Measurements from ENCODE around the gene DES. TPM values are rescaled to one million over a fixed set of nuclear protein-coding genes. Genes with fewer than 3 reads are reported as not detected.

DES gene
- total and polyA plus RNA-seq, 2 donors (not counting 1 experiment from before 2014, with no cell fraction given), result not detected

DNA sequence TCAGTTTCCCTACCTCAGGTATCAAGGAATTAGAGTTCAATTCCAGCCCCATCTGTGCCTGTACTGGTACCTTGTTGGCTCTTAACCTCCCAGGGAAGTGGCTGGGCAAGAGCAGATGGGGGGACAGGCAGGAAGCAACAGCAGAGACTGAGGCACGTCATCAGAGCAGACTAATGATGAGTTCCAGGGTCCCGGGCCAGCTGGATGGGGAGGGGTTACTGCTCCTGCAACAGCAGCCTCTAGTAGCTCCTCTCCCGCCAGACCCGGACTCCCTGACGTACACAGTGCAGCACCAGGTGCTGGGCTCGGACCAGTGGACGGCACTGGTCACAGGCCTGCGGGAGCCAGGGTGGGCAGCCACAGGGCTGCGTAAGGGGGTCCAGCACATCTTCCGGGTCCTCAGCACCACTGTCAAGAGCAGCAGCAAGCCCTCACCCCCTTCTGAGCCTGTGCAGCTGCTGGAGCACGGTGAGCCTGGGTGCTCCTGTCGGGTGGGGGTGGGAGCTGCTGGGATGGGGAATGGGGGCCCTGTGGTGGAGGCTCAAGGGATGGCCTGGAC is 54.5 kb downstream of the DES start:
- no peak overlapping the region for H2AFZ ChIP-seq (ENCODE audit: insufficient read depth, low read depth, low read length, poor library complexity, severe bottlenecking)
- CTCF ChIA-PET, result no interaction called here
- TF ChIP-seq, protein P1, sequence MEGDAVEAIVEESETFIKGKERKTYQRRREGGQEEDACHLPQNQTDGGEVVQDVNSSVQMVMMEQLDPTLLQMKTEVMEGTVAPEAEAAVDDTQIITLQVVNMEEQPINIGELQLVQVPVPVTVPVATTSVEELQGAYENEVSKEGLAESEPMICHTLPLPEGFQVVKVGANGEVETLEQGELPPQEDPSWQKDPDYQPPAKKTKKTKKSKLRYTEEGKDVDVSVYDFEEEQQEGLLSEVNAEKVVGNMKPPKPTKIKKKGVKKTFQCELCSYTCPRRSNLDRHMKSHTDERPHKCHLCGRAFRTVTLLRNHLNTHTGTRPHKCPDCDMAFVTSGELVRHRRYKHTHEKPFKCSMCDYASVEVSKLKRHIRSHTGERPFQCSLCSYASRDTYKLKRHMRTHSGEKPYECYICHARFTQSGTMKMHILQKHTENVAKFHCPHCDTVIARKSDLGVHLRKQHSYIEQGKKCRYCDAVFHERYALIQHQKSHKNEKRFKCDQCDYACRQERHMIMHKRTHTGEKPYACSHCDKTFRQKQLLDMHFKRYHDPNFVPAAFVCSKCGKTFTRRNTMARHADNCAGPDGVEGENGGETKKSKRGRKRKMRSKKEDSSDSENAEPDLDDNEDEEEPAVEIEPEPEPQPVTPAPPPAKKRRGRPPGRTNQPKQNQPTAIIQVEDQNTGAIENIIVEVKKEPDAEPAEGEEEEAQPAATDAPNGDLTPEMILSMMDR (IDR thresholded peaks at IDR 0.05), result no peak
- TF ChIP-seq EZH2 (IDR thresholded peaks at IDR 0.05; ENCODE audit: borderline replicate concordance, insufficient read depth, low read depth, low read length, poor library complexity, severe bottlenecking), result no peak
- no peaks in the 10 kb centered on the region for H3K79me2 ChIP-seq (ENCODE audit: control insufficient read depth, insufficient read depth, low read length)
- H3K9me3 Mint-ChIP-seq (ENCODE audit: insufficient read depth), result no peaks in the 10 kb centered on the region
- H3K4me1 Mint-ChIP-seq, result peaks cover 4% of the 10 kb centered on the region
- 95% methylated on average over 12 of the region's 12 CpGs for WGBS (ENCODE audit: insufficient coverage)
- no peak for DNase-seq
- peaks cover 0 to 3% (median 0%) of the 10 kb centered on the region in 3 donors for H3K9me3 ChIP-seq (ENCODE audit: control extremely low read depth in 1 of 3, control insufficient read depth in 2 of 3, insufficient read depth in 1 of 3, low read length in 2 of 3)
- intact Hi-C loops (cut with micrococcal nuclease), result no loop called here
- ATAC-seq (ENCODE audit: low read depth), result no peak
- POLR2A ChIA-PET, result no interaction called here
- no peak overlapping the region for H3K27ac Mint-ChIP-seq
- peaks cover 42% of the 10 kb centered on the region for H3K27me3 Mint-ChIP-seq
- H4K20me1 ChIP-seq (ENCODE audit: control insufficient read depth, insufficient read depth, low read length, poor library complexity, severe bottlenecking), result no peaks in the 10 kb centered on the region
- H3K4me3 Mint-ChIP-seq, result no peak overlapping the region
- H3K4me2 ChIP-seq (replicated peaks; ENCODE audit: low read depth, low read length, poor library complexity, severe bottlenecking), result no peak overlapping the region
- H3K9ac ChIP-seq (ENCODE audit: low read length), result no peak overlapping the region
- no peak overlapping the region for H3K4me3 ChIP-seq (ENCODE audit: control extremely low read depth in 1 of 5, extremely low read depth in 1 of 5, insufficient read depth in 1 of 5, low read depth in 2 of 5, low read length in 4 of 5)
- H3K4me1 ChIP-seq (ENCODE audit: control insufficient read depth in 2 of 2, insufficient read depth in 2 of 2, low read length in 2 of 2), result no peaks in the 10 kb centered on the region
- no peaks in the 10 kb centered on the region for H3K36me3 ChIP-seq (replicated peaks in 1 of 2; ENCODE audit: control extremely low read depth in 1 of 2, control insufficient read depth in 1 of 2, extremely low read depth in 1 of 2, insufficient read depth in 2 of 2, low read length in 1 of 2)
- no peak overlapping the region for H3K27ac ChIP-seq (ENCODE audit: low read length in 2 of 2)
- H3K27me3 ChIP-seq (replicated peaks in 1 of 4; ENCODE audit: control extremely low read depth in 1 of 4, control insufficient read depth in 3 of 4, insufficient read depth in 4 of 4, low read length in 3 of 4), result peaks cover 0 to 7% (median 3%) of the 10 kb centered on the region in 4 experiments

DNA sequence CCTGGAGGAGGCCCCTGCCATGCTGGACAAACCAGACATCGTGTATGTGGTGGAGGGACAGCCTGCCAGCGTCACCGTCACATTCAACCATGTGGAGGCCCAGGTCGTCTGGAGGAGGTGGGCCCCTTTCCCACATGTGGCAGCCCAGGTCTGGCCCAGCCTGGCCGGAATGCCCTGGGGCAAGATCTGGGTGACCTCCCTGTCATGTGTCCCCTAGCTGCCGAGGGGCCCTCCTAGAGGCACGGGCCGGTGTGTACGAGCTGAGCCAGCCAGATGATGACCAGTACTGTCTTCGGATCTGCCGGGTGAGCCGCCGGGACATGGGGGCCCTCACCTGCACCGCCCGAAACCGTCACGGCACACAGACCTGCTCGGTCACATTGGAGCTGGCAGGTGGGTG is 55.3 kb downstream of the DES start:
- Histone ChIP-seq H3K9ac (ENCODE audit: low read length) (no peak overlapping the region), H3K4me1 (ENCODE audit: control insufficient read depth in 2 of 2, insufficient read depth in 2 of 2, low read length in 2 of 2) (no peaks in the 10 kb centered on the region), H3K36me3 (replicated peaks in 1 of 2; ENCODE audit: control extremely low read depth in 1 of 2, control insufficient read depth in 1 of 2, extremely low read depth in 1 of 2, insufficient read depth in 2 of 2, low read length in 1 of 2) (no peaks in the 10 kb centered on the region), H3K9me3 (ENCODE audit: control extremely low read depth in 1 of 3, control insufficient read depth in 2 of 3, insufficient read depth in 1 of 3, low read length in 2 of 3) (peaks cover 0 to 3% (median 0%) of the 10 kb centered on the region in 3 donors), H3K27me3 (replicated peaks in 1 of 4; ENCODE audit: control extremely low read depth in 1 of 4, control insufficient read depth in 3 of 4, insufficient read depth in 4 of 4, low read length in 3 of 4) (peaks cover 0 to 7% (median 3%) of the 10 kb centered on the region in 4 experiments), H3K27ac (ENCODE audit: low read length in 2 of 2) (no peak overlapping the region), H4K20me1 (ENCODE audit: control insufficient read depth, insufficient read depth, low read length, poor library complexity, severe bottlenecking) (no peaks in the 10 kb centered on the region), H3K4me2 (replicated peaks; ENCODE audit: low read depth, low read length, poor library complexity, severe bottlenecking) (no peak overlapping the region), H3K4me3 (ENCODE audit: control extremely low read depth in 1 of 5, extremely low read depth in 1 of 5, insufficient read depth in 1 of 5, low read depth in 2 of 5, low read length in 4 of 5) (no peak overlapping the region), H3K79me2 (ENCODE audit: control insufficient read depth, insufficient read depth, low read length) (no peaks in the 10 kb centered on the region), H2AFZ (ENCODE audit: insufficient read depth, low read depth, low read length, poor library complexity, severe bottlenecking) (no peak overlapping the region)
- DNase-seq (no peak), ATAC-seq (ENCODE audit: low read depth) (no peak)
- ChIA-PET POLR2A (interaction anchor here (0.9 kb wide), 1 partner anchor 9 kb away, joined by 7 read pairs; no protein-coding TSS in a partner anchor), CTCF (interaction anchor here (0.7 to 1.1 kb wide), 3 partner anchors 16 to 57 kb away, joined by 3 read pairs; no protein-coding TSS in a partner anchor)
- Mint-ChIP-seq H3K4me1 (peaks cover 4% of the 10 kb centered on the region), H3K4me3 (no peak overlapping the region), H3K27me3 (peaks cover 42% of the 10 kb centered on the region), H3K9me3 (ENCODE audit: insufficient read depth) (no peaks in the 10 kb centered on the region), H3K27ac (no peak overlapping the region)
- WGBS (ENCODE audit: insufficient coverage), result 95% methylated on average over 18 of the region's 18 CpGs
- TF ChIP-seq, protein P1 (IDR thresholded peaks at IDR 0.05), result no peak
- intact Hi-C loops (cut with micrococcal nuclease), result no loop called here
